HG03064 (cell line): ENCODE results near the gene BAHCC1.

Experiments
- ATAC-seq: cut with Tn5 transposase; IDR thresholded peaks from one replicate; pipeline ENCODE4 v1.9.1; 2021; ENCODE audit warnings: low read depth; ENCODE audit not compliant: unreplicated experiment

Gene BAHCC1

DNA sequence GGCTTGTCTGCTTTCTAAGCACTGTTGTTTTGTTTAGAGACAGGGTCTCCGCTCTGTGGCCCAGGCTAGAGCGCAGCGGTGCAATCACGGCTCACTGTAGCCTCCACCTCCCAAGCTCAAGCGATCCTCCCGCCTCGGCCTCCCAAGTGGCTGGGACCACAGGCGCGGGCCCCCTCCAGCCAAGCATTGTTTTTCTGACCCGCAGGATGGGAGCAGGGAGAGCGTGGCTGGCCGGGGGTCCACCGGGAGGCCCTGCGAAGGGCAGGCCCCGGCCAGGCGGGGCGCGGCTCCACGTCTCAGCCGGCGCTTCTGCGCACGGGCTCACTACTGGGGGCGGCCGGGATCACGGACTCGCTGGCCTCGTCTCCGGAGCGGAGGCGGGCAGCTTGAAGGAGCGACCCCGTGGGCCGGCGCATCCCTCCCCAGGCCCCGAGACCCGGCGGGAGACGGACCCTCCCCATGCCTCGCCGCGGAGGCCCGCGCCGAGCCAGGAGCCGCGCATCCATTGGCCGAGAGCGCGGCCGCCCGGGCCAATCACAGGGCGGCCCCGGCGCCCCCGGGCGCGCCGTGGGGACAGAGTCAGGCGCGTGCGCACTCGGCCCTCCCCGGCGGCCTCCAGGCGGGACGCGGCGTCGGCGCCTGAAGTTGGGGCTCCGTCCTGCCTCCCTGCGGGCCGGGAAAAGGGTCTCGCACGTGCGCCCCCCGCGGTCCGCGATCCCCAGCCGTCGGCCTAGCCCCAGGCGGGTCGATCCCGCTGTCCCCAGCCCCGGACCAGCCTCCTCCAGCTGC lies 92.4 kb downstream of the BAHCC1 start:
- ATAC-seq, result no peak

DNA sequence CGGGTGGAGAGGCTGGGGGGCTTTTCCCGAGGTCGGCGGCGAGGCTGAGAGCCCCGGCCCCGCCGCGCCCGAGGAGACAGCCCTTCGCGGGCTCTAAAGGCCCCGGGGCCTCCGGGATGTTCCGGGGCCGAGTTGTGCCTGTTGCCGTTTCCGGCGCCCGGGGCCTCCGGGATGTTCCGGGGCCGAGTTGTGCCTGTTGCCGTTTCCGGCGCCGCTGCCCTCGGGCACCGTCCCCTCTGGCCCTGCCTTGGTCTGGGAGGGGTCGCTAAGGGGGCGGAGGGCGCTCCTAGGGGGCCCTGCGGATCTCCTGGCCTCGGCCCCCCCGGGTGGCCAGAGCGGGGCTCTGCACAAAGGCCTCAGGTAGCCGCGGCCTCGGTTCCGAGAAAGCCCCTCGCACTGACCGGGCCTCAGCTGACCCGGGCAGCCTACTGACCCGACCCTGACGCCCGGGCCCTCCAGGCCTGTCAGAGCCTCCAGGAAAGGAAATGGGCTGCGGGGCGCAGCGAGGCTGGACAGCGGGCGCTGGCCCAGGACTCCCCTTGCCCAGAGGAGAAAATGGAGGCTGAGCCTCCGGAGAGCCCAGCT lies 93.1 kb downstream of the BAHCC1 start:
- ATAC-seq, result no peak

GRCh38 chr17:81489012-81489997 lies 94.0 kb downstream of the BAHCC1 start:
- no peak for ATAC-seq

- ATAC-seq, result no peak
These were observed 95.0 kb downstream of the BAHCC1 start for GRCh38 chr17:81489998-81490992.

- no peak for ATAC-seq
These were observed 95.9 kb downstream of the BAHCC1 start for GRCh38 chr17:81491181-81491581.

GRCh38 chr17:81491761-81492160 lies 96.5 kb downstream of the BAHCC1 start:
- ATAC-seq, result no peak

GRCh38 chr17:81492202-81492601 lies 96.9 kb downstream of the BAHCC1 start:
- ATAC-seq, result no peak

DNA sequence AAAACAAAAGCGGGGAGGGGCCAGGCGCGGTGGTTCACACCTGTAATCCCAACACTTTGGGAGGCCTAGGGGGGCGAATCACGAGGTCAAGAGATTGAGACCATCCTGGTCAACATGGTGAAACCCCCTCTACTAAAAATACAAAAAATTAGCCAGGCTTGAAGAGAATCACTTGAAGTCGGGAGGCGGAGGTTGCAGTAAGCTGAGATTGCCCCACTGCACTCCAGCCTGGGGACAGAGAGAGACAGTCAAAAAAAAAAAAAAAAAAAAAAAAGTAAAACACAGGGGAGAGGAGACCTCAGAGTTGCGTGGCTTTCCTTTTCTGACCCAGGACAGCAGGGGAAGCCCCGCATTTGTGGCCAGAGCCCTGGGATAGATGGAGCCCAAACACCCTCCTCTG lies 97.4 kb downstream of the BAHCC1 start:
- no peak for ATAC-seq

DNA sequence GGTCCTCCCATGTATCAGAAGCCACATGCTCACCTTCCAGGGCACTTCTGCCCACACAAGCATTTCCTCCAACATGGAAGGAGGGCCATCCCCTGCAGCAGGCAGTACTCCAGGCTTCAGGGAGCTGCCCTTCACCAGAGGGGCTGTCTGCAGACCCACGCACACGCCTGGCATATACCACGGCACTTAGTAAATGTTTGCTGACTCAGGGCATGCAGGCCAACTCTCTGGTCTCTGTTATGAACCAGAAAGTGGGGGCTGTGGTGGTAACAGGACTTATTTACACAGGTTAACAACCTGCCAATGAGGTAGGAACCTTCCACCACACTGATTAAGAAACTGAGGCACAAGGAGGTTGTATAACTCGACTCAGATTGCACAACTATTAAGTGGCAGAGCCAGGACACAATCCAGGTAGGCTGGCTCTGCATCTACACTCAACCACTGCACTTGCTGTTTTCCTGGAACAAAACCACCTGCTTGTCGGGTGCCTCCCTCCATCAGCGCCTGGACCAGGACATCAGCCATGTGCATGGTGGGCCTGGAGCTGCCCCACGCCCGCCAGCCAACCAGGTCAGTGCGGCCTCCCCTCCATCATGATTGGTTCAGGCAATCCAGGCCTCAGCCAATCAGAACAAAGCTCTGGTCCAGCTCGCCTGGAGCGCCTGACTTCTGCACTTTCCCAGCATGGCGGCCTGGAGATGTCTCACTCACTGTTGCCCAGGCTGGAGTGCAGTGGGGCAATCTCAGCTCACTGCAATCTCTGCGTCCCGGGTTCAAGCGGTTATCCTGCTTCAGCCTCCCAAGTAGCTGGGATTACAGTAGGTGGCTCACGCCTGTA lies 98.2 kb downstream of the BAHCC1 start:
- no peak for ATAC-seq

DNA sequence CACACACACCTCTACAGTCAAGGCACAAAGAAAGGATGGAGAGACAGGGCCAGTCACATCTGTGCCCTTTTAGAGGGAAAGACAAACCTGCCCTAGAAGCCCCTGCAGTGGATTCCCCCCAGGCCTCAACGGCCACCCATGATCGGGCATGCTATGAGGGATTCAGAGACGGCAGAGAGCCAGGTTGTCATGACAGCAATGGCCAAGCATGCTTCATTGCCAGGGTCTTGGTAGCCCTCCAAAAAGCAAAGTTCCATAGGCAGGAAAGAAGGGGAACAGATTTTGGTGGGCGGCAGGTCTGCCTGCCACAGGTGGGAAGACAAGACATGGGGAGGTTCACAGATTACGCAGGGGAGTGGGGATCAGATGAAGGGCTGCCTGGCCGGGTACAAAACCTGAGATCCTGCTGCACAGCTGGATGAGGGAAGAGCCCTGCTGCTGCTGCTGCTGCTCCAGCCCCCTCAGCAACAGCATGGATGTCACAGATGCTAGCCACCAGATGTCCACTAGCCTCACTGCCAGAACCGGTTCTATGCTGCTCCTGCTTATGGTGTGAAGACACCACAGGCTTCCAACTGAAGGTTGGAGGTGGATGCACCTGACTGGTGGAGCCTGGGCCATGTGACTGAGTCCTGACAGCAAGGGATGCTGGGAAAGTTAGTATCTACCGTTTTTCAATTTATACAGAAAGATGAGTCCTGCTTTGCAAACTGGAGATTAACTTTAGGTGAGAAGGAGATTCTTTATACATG lies 99.5 kb downstream of the BAHCC1 start:
- ATAC-seq, result no peak

GRCh38 chr17:81498953-81499600 lies 103.8 kb downstream of the BAHCC1 start:
- no peak for ATAC-seq

DNA sequence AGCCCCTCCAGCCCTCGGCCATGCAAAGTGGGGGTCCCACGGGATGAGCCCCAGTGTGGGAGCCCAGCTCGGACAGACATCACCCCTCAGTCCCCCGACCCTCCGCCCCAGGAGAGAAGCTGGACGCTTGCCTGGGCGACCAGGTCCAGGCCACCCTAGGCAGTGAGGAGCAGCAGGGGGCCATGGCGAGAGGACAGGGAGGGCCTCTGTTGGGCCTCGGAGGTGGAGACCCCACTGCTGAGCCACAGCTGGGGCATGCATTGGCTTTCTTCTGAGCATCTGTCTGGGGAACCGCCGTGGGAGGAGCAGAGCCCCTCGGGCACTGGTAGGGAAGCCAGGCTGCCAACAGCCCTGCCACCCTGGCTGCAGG lies 104.3 kb downstream of the BAHCC1 start:
- no peak for ATAC-seq

DNA sequence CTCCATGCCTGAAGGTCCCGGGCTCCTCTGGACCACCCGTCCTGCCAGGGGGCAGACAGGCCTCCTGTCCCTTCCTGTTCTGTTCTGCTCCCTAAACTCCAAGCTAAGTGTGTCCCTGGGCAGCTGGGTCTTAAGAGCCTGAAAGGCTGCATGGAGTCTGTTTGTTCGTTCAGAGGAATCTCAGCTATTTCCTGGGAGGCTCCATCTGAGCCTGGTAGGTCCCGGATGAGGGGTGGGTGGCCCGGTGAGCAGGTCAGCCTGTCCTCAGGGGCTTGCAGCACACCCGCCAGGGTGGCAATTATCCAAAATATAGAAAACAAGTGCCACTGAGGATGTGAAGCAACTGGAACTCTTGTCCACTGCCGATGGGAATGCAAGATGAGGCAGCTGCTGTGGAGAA lies 104.8 kb downstream of the BAHCC1 start:
- ATAC-seq, result no peak

DNA sequence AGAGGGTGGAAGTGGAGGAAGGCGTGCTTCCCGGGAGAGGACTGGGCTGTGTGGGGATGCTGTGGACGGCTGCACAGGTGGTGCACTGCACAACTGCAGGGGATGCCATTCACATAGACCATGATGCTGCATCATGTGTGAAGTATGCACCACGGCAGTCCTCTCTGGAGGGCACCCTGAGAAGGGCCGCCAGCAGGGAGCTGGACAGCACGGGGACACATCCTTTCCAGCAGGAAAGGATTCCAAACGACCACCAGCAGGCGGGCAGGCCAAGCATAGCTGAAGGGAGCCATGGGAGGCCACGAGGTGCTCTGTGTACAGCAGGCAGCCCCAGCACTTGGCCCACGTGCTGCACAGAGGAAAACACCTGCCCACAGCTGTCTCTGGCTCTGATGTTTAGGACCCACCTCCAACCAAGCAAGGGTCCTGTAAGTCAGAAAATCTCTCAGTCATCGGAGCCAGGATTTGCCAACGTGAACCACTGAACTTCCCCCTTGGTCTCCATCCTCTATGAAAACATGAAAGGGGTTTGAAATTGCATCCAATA lies 107.3 kb downstream of the BAHCC1 start:
- ATAC-seq, result no peak

- no peak for ATAC-seq
These were observed 108.4 kb downstream of the BAHCC1 start for GRCh38 chr17:81503619-81504018.

GRCh38 chr17:81508639-81509206 lies 113.5 kb downstream of the BAHCC1 start:
- ATAC-seq, result no peak

- no peak for ATAC-seq
These were observed 114.1 kb downstream of the BAHCC1 start for GRCh38 chr17:81509207-81509971.
